ENCODE measurements around the gene PDE4D. TPM values are rescaled to one million over a fixed set of nuclear protein-coding genes. Genes with fewer than 3 reads are reported as not detected.

Gene PDE4D
- total RNA-seq, 1 donor from 2014 or later, result 6.8 TPM

GRCh38 chr5:59391576-59391975, 501.9 kb downstream of the PDE4D start:
- Histone ChIP-seq H3K4me3 (ENCODE audit: low read depth, low read length) (no peak overlapping the region), H3K27me3 (ENCODE audit: control insufficient read depth, insufficient read depth, low read length) (no peaks in the 10 kb centered on the region), H3K36me3 (ENCODE audit: control insufficient read depth, insufficient read depth, low read length) (no peaks in the 10 kb centered on the region)
- DNase-seq (ENCODE audit: low read depth) (no peak), FAIRE-seq (no peak)
- TF ChIP-seq, protein P1, sequence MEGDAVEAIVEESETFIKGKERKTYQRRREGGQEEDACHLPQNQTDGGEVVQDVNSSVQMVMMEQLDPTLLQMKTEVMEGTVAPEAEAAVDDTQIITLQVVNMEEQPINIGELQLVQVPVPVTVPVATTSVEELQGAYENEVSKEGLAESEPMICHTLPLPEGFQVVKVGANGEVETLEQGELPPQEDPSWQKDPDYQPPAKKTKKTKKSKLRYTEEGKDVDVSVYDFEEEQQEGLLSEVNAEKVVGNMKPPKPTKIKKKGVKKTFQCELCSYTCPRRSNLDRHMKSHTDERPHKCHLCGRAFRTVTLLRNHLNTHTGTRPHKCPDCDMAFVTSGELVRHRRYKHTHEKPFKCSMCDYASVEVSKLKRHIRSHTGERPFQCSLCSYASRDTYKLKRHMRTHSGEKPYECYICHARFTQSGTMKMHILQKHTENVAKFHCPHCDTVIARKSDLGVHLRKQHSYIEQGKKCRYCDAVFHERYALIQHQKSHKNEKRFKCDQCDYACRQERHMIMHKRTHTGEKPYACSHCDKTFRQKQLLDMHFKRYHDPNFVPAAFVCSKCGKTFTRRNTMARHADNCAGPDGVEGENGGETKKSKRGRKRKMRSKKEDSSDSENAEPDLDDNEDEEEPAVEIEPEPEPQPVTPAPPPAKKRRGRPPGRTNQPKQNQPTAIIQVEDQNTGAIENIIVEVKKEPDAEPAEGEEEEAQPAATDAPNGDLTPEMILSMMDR (IDR thresholded peaks at IDR 0.05; ENCODE audit: insufficient read depth, low read length, severe bottlenecking), result no peak

- TF ChIP-seq, protein P1 (IDR thresholded peaks at IDR 0.05; ENCODE audit: insufficient read depth, low read length, severe bottlenecking), result no peak
- no peak for FAIRE-seq
- no peak overlapping the region for H3K4me3 ChIP-seq (ENCODE audit: low read depth, low read length)
- no peaks in the 10 kb centered on the region for H3K27me3 ChIP-seq (ENCODE audit: control insufficient read depth, insufficient read depth, low read length)
- no peak for DNase-seq (ENCODE audit: low read depth)
- no peaks in the 10 kb centered on the region for H3K36me3 ChIP-seq (ENCODE audit: control insufficient read depth, insufficient read depth, low read length)
These were observed 502.5 kb downstream of the PDE4D start for GRCh38 chr5:59390989-59391388.

DNA sequence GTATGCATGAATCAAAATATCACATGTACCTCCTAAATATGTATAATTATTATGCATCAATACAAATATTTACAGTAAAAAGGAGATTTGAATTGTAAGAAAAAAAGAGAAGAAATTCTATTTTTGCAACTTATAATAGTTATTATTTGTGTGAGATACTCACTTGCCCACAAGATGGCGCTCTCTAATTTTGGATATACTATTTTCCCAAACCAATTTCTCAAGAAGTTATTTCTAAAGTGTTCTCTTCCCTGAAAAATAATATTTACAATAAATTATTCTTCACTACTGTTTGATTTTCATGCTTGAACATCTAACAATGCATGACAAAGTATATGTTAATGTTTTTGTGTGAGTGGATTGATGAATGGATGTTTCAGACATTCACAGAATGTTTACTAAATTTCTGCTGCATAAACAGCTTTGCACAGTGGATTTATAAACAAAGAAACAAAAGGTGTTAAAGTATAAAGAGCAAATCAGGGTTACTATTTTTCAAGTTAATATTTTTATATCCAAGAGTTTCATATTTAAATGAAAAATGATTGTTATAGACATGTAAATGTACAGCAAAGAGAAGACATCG, 503.4 kb downstream of the PDE4D start:
- DNase-seq (ENCODE audit: low read depth) (peak; percentile 28), FAIRE-seq (no peak)

GRCh38 chr5:59387127-59387526, 506.4 kb downstream of the PDE4D start:
- FAIRE-seq, result no peak
- no peak for DNase-seq (ENCODE audit: low read depth)
- no peaks in the 10 kb centered on the region for H3K36me3 ChIP-seq (ENCODE audit: control insufficient read depth, insufficient read depth, low read length)
- H3K4me3 ChIP-seq (ENCODE audit: low read depth, low read length), result no peak overlapping the region
- H3K27me3 ChIP-seq (ENCODE audit: control insufficient read depth, insufficient read depth, low read length), result no peaks in the 10 kb centered on the region
- TF ChIP-seq, protein P1 (IDR thresholded peaks at IDR 0.05; ENCODE audit: insufficient read depth, low read length, severe bottlenecking), result no peak

More for the DNA sequence above, 503.4 kb downstream of the PDE4D start:
- H3K27me3 ChIP-seq (ENCODE audit: control insufficient read depth, insufficient read depth, low read length), result no peaks in the 10 kb centered on the region
- no peak overlapping the region for H3K4me3 ChIP-seq (ENCODE audit: low read depth, low read length)
- TF ChIP-seq, protein P1 (IDR thresholded peaks at IDR 0.05; ENCODE audit: insufficient read depth, low read length, severe bottlenecking), result peak; percentile 29
- H3K36me3 ChIP-seq (ENCODE audit: control insufficient read depth, insufficient read depth, low read length), result no peaks in the 10 kb centered on the region

- no peaks in the 10 kb centered on the region for H3K27me3 ChIP-seq (ENCODE audit: control insufficient read depth, insufficient read depth, low read length)
- FAIRE-seq (no peak), DNase-seq (ENCODE audit: low read depth) (no peak)
- H3K4me3 ChIP-seq (ENCODE audit: low read depth, low read length), result no peak overlapping the region
- H3K36me3 ChIP-seq (ENCODE audit: control insufficient read depth, insufficient read depth, low read length), result no peaks in the 10 kb centered on the region
- TF ChIP-seq, protein P1 (IDR thresholded peaks at IDR 0.05; ENCODE audit: insufficient read depth, low read length, severe bottlenecking), result no peak
These were observed 507.8 kb downstream of the PDE4D start for GRCh38 chr5:59385700-59386099.

Data from bronchial epithelial cell (primary cell).